Mononuclear cell (primary cell): Measurements from ENCODE around the gene ITGB2. TPM values are rescaled to one million over a fixed set of nuclear protein-coding genes. Genes with fewer than 3 reads are reported as not detected.

Experiments used
- H3K27me3 ChIP-seq: 2 replicates; pipeline ENCODE4 v1.6.0; 2011; ENCODE audit warnings: low read length, control low read depth; ENCODE audit not compliant: insufficient read depth
- H3K4me1 ChIP-seq: 2 replicates; pipeline ENCODE4 v1.5.1; 2011; ENCODE audit warnings: mild to moderate bottlenecking, low read length, control low read depth; ENCODE audit not compliant: insufficient read depth
- H3K4me3 ChIP-seq: 2 replicates; pipeline ENCODE4 v1.5.1; 2011; ENCODE audit warnings: mild to moderate bottlenecking, low read length, moderate library complexity
- H3K9me3 ChIP-seq: 2 replicates; pipeline ENCODE4 v1.5.1; 2011; ENCODE audit warnings: low read depth, mild to moderate bottlenecking, control low read depth, low read length
- total RNA-seq: library from RNA; depleted of rRNA; stranded (reverse); fragments of >200 nt; gene quantifications from one replicate; pipeline ENCODE4 v1.2.3, GENCODE V29; 2012

ITGB2 gene
- total RNA-seq, 1 donor = 761 TPM

DNA sequence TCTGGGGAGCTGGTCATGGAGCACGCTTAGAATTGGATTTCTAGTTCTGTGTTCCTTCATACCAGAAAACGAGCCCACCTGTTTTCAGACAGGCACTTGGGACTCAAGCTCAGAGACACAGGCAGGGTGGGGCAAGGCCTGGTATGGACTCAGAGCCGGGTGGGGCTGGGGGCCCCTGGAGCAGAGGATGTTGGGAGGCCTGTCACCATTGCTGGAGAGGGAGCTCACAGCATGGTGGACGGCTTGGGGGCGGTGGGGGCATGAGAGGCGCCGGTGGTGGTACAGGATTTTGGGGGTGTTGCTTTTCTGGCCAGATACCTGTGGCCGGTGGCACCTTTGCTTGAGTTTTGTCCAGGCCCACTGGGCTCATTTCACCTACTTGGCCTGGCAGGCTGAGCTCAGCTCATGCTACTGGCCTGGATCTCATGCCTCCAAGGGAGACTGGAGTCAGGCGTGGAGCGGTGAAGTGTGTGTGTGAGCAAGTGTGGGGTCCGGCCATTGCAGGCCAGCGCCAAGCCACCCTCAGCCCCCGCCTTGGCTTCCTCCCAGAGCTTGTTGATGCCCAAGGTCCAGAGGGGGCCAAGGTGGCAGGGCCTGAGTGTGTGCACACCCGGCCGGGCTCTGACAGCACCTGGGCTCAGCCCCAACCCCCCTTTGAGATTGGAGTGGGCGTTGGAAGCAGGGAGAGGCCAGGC is 27.9 kb upstream of the ITGB2 start:
- H3K27me3 ChIP-seq = no peaks in the 10 kb centered on the region

DNA sequence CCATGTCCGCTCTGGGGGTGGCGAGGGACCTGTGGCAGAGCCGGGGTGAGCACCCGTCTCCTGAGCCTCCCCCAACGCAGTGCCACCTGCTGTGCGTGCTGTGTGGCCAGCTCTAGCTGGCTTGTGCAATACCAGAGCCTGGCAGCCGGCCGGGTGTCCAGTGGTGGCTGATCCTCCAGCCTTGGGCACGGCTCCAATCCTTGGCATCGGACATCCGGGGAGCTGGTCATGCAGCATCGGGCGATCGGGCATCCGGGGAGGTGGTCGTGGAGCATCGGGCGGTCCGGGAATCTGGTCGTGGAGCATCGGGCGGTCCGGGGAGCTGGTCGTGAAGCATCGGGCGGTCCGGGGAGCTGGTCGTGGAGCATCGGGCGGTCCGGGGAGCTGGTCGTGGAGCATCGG is 27.2 kb upstream of the ITGB2 start:
- no peaks in the 10 kb centered on the region for H3K9me3 ChIP-seq
- H3K4me1 ChIP-seq = peaks cover 6% of the 10 kb centered on the region
- no peak overlapping the region for H3K4me3 ChIP-seq
- H3K27me3 ChIP-seq = no peaks in the 10 kb centered on the region

More for the DNA sequence above, 27.9 kb upstream of the ITGB2 start:
- Histone ChIP-seq H3K4me3 (no peak overlapping the region), H3K9me3 (no peaks in the 10 kb centered on the region), H3K4me1 (peaks cover 6% of the 10 kb centered on the region)

DNA sequence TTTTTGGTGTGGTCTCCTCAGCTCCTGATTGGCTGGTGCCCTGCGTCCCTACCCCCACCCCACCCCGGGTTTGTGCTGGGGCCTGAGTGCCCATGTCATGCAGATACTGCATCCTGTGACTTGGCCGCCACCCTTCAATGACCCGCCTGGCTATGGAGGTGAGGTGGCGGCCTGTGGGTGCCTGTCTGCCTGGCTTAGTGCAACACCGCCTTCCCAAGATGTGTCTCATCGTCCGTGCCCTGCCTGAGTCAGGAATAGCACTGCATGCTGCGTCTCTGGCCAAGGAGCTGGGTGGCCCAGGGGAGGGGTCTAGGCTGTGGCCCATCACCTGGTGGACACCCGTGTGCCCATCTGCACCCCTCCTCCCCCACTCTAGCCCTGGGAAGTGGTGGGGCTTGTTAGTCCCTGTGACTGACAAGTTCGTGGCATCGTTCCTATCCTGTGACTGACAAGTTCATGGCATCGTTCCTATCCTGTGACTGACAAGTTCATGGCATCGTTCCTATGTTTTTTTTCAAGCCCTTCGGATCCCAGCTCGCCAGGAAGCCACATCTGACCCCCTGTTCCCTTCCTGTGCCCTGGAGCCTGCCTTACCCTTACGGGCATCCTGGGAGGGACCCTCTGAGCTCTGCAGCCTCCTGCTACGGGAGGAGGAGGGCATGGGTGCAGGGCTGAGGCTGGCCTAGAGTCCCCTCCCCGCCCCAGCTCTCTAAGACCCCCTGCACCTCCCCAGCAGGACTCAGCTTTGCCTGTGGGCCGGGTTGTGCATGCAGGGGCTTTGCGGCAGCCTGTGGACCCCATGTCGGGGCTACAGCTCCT is 26.6 kb upstream of the ITGB2 start:
- no peaks in the 10 kb centered on the region for H3K27me3 ChIP-seq
- peaks cover 10% of the 10 kb centered on the region for H3K4me1 ChIP-seq
- no peak overlapping the region for H3K4me3 ChIP-seq
- no peaks in the 10 kb centered on the region for H3K9me3 ChIP-seq

DNA sequence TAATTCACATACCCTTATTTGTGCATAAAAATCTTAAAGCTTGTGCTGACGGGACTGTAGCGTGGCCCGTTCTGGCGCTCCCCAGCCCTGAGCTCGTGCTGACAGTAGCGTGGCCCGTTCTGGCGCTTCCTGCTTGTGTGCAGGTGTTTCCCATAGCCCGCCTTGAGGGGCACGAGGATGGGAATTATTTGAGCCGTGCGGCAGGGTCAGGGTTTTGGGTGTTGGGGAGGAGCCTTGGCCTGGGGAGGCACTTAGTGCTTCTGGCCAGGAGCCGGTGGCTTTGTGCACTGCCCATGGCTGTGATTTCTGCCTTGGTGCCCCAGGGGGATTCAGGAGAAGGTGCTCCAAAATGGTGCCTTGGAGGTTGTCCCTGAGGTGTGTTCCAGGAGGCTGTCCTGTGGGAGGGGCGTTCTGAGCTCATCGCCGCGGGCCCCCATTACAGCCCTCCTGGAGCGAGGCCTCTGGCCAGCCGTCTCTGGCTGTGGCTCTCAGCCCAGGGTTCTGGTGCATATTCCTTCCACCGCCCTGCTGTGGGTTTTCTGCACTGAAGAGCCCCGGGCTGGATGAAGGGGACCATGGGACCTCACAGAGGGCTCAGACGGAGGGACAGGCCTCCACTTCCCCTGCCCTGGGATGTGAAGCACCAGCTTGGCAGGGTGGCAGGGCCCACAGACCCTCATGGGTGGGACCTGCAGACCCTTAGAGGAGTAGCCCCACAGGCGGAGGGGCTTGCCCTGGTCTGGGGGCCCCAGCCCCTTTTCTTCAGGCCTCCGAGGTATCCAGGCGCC is 25.7 kb upstream of the ITGB2 start:
- Histone ChIP-seq H3K27me3 (no peaks in the 10 kb centered on the region), H3K4me3 (no peak overlapping the region), H3K4me1 (peaks cover 14% of the 10 kb centered on the region), H3K9me3 (no peaks in the 10 kb centered on the region)

DNA sequence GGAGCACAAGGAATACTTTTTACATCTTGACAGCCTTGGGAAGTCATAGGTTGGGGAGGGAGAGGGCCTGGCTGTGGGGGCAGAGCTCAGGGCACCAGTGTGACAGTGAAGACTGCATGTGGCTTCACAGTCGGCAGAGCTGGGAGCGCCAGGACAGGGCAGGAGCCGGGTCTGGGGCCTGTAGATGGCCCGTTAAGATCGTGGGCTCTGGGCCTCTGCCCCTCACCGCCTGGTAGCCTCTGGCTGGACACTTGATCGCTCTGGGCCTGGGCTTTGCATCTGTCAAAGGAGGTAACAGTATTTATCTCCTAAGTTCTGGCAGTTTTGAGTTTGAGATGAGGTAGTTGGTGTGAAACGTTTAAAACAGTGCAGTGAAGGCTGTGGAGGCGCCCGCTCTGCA is 23.9 kb upstream of the ITGB2 start:
- H3K4me1 ChIP-seq = peaks cover 22% of the 10 kb centered on the region
- no peaks in the 10 kb centered on the region for H3K9me3 ChIP-seq
- no peak overlapping the region for H3K4me3 ChIP-seq
- no peaks in the 10 kb centered on the region for H3K27me3 ChIP-seq

DNA sequence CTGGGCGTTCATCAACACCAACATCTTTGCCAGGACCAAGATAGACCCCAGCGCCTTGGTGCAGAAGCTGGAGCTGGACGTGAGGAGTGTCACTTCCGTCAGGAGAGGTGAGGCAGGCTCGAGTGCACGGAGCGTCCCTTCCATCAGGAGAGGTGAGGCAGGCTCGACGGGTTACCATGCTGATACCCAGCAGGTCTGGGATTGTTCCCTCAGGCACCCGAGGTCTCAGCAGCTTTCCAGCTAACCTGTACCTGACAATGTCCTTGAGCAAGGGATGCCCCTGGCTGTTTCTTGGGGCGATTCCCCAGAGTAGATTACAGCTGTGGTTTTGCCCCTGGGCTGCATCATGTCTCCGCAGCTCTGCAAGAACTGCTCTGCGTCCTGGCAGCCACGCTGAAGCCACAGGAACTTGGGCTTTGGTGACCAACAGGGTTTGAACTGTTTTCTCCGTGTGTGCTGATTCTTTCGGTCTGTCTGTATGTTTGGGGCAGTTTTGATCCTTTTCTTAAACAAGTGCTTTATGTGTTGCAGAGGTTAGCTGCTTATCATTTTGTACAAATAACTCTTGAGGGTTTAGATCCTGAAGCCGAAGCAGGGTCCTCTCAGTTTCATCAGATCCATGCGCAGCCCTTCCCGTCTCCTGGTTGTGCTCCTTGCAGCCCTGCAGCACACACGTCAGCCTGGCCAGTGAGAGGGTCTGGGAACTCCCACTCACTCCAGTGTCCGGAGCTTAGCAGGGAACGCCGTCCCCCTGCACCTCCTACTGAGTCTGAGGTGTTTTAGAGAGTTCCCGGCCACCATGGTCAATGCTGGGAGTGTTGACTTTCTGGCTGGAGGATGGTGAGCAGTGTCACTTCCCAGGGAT is 23.2 kb upstream of the ITGB2 start:
- Histone ChIP-seq H3K27me3 (no peaks in the 10 kb centered on the region), H3K9me3 (no peaks in the 10 kb centered on the region), H3K4me3 (no peak overlapping the region), H3K4me1 (peaks cover 27% of the 10 kb centered on the region)

DNA sequence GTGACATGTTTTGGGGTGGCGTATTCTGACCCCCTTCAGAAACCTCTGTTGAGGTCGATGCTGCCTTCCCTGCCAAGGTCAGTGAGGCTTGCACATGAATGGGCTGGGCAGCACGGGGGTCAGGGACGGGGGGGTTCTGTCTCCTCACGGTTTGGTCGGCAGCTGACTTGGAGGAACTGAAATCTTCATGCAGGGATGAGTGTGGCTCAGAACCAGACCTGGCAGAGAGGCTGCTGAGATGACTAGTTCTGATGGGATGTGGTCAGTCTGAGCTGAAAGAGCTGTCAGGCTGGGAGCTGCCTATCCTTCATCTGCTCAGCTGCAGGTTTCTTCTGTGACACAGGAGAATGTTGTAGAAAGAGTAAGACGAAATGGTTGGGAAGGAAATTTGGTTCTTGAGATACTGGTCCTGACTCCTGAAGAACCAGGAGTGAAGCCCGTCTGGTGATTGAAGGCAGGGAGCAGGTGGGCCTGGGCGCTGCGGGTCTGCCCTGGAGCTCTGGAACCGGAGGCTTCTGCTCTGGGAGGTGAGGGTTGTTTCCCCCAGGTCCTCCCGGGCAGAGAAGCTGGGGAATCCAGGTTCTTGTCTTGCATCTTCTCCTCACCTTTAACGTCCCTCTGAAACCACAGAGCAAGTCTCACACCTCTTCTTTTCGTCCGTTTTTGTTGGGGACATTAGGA is 22.4 kb upstream of the ITGB2 start:
- H3K9me3 ChIP-seq = no peaks in the 10 kb centered on the region
- no peak overlapping the region for H3K4me3 ChIP-seq
- peaks cover 30% of the 10 kb centered on the region for H3K4me1 ChIP-seq
- H3K27me3 ChIP-seq = no peaks in the 10 kb centered on the region

DNA sequence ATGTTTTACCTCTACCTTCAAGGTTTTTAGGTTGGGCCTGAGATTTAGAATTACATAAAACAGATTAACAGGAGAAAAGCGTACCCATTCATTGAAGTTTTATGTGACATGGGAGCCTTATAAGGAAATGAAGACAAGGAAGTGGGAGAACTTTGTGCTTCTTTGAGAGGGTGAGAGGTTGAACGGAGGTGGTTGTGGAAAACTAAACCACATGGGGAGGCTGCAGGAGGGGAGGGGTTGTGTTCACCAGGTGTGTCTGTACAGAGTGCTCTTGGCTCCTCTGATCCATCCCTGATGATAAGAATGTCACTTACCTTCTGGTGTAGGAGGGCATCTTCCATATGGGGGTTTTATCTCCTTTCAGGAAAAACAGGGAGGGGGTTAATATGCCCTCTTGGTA is 21.9 kb upstream of the ITGB2 start:
- no peaks in the 10 kb centered on the region for H3K27me3 ChIP-seq
- H3K4me3 ChIP-seq = no peak overlapping the region
- no peaks in the 10 kb centered on the region for H3K9me3 ChIP-seq
- peaks cover 30% of the 10 kb centered on the region for H3K4me1 ChIP-seq

DNA sequence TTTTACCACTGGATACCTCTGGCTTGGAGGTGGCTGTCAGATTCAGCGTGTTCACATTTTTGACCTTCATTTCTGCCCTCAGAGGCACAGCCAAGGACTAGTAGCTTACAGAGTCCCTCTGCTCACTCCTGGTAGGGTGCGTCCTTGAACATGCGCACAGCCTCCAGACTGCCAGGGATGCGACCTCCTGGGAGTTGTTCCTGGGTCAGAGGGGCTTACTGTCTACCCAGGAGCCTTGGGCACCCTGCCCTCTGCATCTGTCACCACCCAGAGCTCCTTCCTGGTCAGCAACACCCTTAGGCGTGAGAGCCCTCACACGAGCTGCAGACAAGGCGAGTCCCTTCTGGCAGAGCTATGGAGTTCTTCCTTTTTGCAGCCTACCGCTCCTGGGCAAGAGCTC is 20.9 kb upstream of the ITGB2 start:
- Histone ChIP-seq H3K4me1 (peaks cover 30% of the 10 kb centered on the region), H3K4me3 (no peak overlapping the region), H3K9me3 (no peaks in the 10 kb centered on the region), H3K27me3 (no peaks in the 10 kb centered on the region)

DNA sequence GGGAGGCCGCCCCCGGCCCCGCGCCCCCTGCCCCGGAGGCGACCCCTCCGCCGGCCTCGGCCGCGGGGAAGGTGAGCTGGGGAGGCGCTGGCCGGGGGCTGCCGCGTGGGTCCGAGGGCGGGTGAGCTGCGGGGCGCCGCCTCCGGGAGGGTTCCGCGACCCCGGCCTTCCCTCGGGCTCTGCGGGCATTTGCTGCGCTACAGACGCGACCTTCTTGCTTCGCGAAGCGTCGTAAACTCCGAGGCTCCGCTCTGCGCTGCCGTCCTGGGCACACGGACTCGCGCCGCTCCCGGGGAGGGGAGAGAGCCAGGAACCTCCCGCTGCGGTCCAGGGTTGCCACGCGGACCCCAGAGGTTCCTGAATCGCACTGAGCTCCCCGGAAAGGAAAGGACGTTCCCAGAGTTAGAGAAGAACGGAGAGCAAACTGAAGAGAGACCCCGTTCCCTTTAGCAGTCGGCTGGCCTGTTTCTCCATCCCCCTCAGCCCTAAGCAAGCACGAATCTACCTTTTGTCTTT is 19.5 kb upstream of the ITGB2 start:
- peaks cover 30% of the 10 kb centered on the region for H3K4me1 ChIP-seq
- H3K4me3 ChIP-seq = peak overlapping the region; percentile 67
- H3K27me3 ChIP-seq = no peaks in the 10 kb centered on the region
- no peaks in the 10 kb centered on the region for H3K9me3 ChIP-seq

DNA sequence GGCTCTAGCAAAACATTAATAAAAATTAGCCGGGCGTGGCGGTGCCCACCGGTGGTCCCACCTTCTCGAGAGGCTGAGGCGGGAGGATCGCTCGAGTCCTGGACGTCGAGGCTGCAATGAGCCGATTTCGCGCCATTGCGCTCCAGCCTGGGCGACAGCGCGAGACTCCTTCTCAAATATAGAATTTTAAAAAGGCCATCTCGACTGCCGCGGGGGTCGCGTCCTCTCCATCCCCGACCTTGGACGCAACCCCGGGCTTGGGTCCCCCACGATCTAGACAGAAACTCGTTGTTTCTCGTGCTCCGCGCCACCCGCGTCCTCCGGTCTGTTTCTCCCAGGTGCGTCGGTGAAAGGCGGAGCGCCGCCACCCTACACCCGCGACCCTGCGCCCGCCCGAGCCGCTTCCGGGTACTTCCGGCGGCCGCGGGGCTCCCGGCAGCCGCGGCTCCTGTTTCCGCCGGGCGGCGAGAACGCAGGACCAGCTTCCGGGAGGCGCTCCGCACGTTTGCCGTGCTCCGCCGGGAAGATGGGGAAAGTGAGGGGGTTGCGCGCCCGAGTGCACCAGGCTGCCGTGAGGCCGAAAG is 18.9 kb upstream of the ITGB2 start, which contains the start of gene SLX9:
Gene SLX9 (plus strand): TSS at position 498 of the 584 bp plus-strand sequence. CDS start 29 bp downstream, at position 527.
- Histone ChIP-seq H3K9me3 (no peaks in the 10 kb centered on the region), H3K27me3 (no peaks in the 10 kb centered on the region), H3K4me3 (peak within 1 kb of the TSS; percentile 67), H3K4me1 (peaks cover 30% of the 10 kb centered on the region)

DNA sequence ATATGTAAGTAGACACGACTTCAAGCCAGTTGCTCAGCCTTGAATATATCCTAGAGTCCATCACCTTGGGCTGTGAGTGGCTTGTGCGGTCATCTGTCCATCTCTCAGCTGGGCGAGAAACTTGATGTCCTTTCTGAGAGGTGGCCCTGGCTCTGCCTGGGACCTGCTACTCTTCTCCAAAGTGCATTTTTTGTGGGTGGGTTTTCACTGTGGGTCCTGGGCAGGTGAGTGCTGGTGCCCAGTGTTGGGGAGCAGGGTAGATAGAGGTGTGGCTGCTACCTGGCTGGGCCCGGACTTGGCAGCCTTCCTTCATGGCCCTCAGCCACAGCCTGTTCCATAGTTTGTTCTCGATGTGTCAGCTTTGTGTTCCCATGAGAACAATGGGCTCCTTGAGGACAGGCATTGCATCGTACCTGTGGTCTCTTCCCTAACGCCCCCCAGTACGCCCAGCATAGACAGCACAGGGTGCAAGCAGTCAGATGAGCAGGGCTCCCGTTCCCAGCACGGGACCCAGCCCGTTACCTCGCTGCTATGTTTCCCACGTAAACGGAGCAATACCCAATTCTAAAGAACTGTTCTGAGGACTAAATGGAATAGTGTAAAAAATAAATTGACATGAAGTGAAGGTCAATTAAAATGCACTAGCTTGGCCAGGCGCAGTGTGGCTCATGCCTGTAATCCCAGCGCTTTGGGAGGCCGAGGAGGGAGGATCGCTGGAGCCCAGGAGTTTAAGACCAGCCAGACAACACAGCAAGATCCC is 18.3 kb upstream of the ITGB2 start:
- no peaks in the 10 kb centered on the region for H3K27me3 ChIP-seq
- peaks cover 31% of the 10 kb centered on the region for H3K4me1 ChIP-seq
- peak overlapping the region; percentile 67 for H3K4me3 ChIP-seq
- H3K9me3 ChIP-seq = no peaks in the 10 kb centered on the region

DNA sequence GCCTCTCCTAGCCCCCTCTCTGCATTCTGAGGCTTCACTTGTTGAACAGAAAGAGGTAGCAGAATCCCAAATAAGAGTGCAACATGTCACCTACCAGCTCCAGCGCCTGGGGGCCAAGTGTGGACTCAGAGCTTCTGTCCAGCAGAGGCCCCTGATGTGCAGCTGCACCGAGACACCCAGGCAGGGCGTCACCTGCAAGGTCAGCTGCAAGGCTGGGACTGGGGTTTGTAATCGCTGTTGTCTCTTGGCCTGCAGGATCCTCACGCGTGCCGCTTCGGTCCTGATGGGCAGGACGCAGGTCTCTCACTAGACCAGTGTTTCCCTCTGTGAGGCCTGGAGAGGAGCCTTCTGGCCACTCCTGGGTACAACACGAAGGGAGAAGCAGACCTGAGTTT is 14.8 kb upstream of the ITGB2 start:
- Histone ChIP-seq H3K4me3 (no peak overlapping the region), H3K4me1 (peaks cover 40% of the 10 kb centered on the region), H3K27me3 (no peaks in the 10 kb centered on the region), H3K9me3 (no peaks in the 10 kb centered on the region)
